Activated naive CD4-positive, alpha-beta T cell treated with anti-CD3 and anti-CD28 coated beads, Interleukin-2, amount 50 U/mL, for 24 hours (primary cell): Measurements from ENCODE around the gene IFT27.

Source experiments
- H3K27ac Mint-ChIP-seq: one replicate; pipeline ENCODE4 v1.8.0; 2021; ENCODE audit warnings: mild to moderate bottlenecking, mixed read lengths
- H3K27me3 Mint-ChIP-seq: one replicate; pipeline ENCODE4 v1.8.0; 2021; ENCODE audit warnings: mixed read lengths
- H3K36me3 Mint-ChIP-seq: one replicate; pipeline ENCODE4 v1.8.0; 2021; ENCODE audit warnings: mixed read lengths
- H3K4me1 Mint-ChIP-seq: one replicate; pipeline ENCODE4 v1.8.0; 2021; ENCODE audit warnings: mixed read lengths
- H3K4me3 Mint-ChIP-seq: one replicate; pipeline ENCODE4 v1.8.0; 2021; ENCODE audit warnings: mild to moderate bottlenecking, mixed read lengths
- H3K9me3 Mint-ChIP-seq: one replicate; pipeline ENCODE4 v1.8.0; 2021; ENCODE audit warnings: mixed read lengths

IFT27 gene

GRCh38 chr22:36730176-36730858, 45.6 kb downstream of the IFT27 start:
- Mint-ChIP-seq H3K36me3 (no peaks in the 10 kb centered on the region), H3K4me1 (no peaks in the 10 kb centered on the region), H3K4me3 (no peak overlapping the region), H3K27me3 (peaks cover 9% of the 10 kb centered on the region), H3K27ac (no peak overlapping the region), H3K9me3 (no peaks in the 10 kb centered on the region)

- peaks cover 9% of the 10 kb centered on the region for H3K27me3 Mint-ChIP-seq
- peak overlapping the region; percentile 56 for H3K27ac Mint-ChIP-seq
- H3K4me1 Mint-ChIP-seq = no peaks in the 10 kb centered on the region
- no peaks in the 10 kb centered on the region for H3K36me3 Mint-ChIP-seq
- no peaks in the 10 kb centered on the region for H3K9me3 Mint-ChIP-seq
- no peak overlapping the region for H3K4me3 Mint-ChIP-seq
Measured at GRCh38 chr22:36729321-36729720, 46.6 kb downstream of the IFT27 start.

- H3K27ac Mint-ChIP-seq = no peak overlapping the region
- no peaks in the 10 kb centered on the region for H3K4me1 Mint-ChIP-seq
- no peak overlapping the region for H3K4me3 Mint-ChIP-seq
- H3K9me3 Mint-ChIP-seq = no peaks in the 10 kb centered on the region
- no peaks in the 10 kb centered on the region for H3K36me3 Mint-ChIP-seq
- peaks cover 11% of the 10 kb centered on the region for H3K27me3 Mint-ChIP-seq
Measured at GRCh38 chr22:36728505-36728904, 47.4 kb downstream of the IFT27 start.

GRCh38 chr22:36727927-36728488, 47.9 kb downstream of the IFT27 start:
- no peaks in the 10 kb centered on the region for H3K9me3 Mint-ChIP-seq
- no peak overlapping the region for H3K27ac Mint-ChIP-seq
- no peaks in the 10 kb centered on the region for H3K4me1 Mint-ChIP-seq
- H3K4me3 Mint-ChIP-seq = no peak overlapping the region
- H3K27me3 Mint-ChIP-seq = peaks cover 10% of the 10 kb centered on the region
- no peaks in the 10 kb centered on the region for H3K36me3 Mint-ChIP-seq

GRCh38 chr22:36727110-36727509, 48.8 kb downstream of the IFT27 start:
- Mint-ChIP-seq H3K27me3 (peaks cover 12% of the 10 kb centered on the region), H3K4me1 (no peaks in the 10 kb centered on the region), H3K4me3 (no peak overlapping the region), H3K9me3 (no peaks in the 10 kb centered on the region), H3K36me3 (no peaks in the 10 kb centered on the region), H3K27ac (no peak overlapping the region)

GRCh38 chr22:36726007-36726380, 49.9 kb downstream of the IFT27 start:
- Mint-ChIP-seq H3K27me3 (peaks cover 17% of the 10 kb centered on the region), H3K9me3 (no peaks in the 10 kb centered on the region), H3K27ac (no peak overlapping the region), H3K4me1 (no peaks in the 10 kb centered on the region), H3K4me3 (no peak overlapping the region), H3K36me3 (no peaks in the 10 kb centered on the region)

- Mint-ChIP-seq H3K4me1 (no peaks in the 10 kb centered on the region), H3K9me3 (no peaks in the 10 kb centered on the region), H3K27ac (no peak overlapping the region), H3K4me3 (no peak overlapping the region), H3K27me3 (peaks cover 21% of the 10 kb centered on the region), H3K36me3 (no peaks in the 10 kb centered on the region)
Measured at GRCh38 chr22:36725366-36726006, 50.4 kb downstream of the IFT27 start.

GRCh38 chr22:36724836-36725235, 51.1 kb downstream of the IFT27 start:
- Mint-ChIP-seq H3K4me3 (no peak overlapping the region), H3K27me3 (peaks cover 21% of the 10 kb centered on the region), H3K4me1 (no peaks in the 10 kb centered on the region), H3K27ac (no peak overlapping the region), H3K36me3 (no peaks in the 10 kb centered on the region), H3K9me3 (no peaks in the 10 kb centered on the region)

- no peak overlapping the region for H3K4me3 Mint-ChIP-seq
- H3K36me3 Mint-ChIP-seq = no peaks in the 10 kb centered on the region
- no peak overlapping the region for H3K27ac Mint-ChIP-seq
- H3K9me3 Mint-ChIP-seq = no peaks in the 10 kb centered on the region
- no peaks in the 10 kb centered on the region for H3K4me1 Mint-ChIP-seq
- peaks cover 21% of the 10 kb centered on the region for H3K27me3 Mint-ChIP-seq
Measured at GRCh38 chr22:36722055-36722454, 53.9 kb downstream of the IFT27 start.

- H3K9me3 Mint-ChIP-seq = no peaks in the 10 kb centered on the region
- H3K36me3 Mint-ChIP-seq = no peaks in the 10 kb centered on the region
Measured at GRCh38 chr22:36715647-36716046, 60.3 kb downstream of the IFT27 start.

GRCh38 chr22:36714110-36714509, 61.8 kb downstream of the IFT27 start:
- peaks cover 5% of the 10 kb centered on the region for H3K27me3 Mint-ChIP-seq
- H3K36me3 Mint-ChIP-seq = no peaks in the 10 kb centered on the region
- H3K27ac Mint-ChIP-seq = no peak overlapping the region
- H3K9me3 Mint-ChIP-seq = no peaks in the 10 kb centered on the region
- H3K4me1 Mint-ChIP-seq = no peaks in the 10 kb centered on the region
- no peak overlapping the region for H3K4me3 Mint-ChIP-seq

More at GRCh38 chr22:36715647-36716046, 60.3 kb downstream of the IFT27 start:
- Mint-ChIP-seq H3K27ac (no peak overlapping the region), H3K4me1 (no peaks in the 10 kb centered on the region), H3K27me3 (peaks cover 4% of the 10 kb centered on the region), H3K4me3 (no peak overlapping the region)

GRCh38 chr22:36713436-36713835, 62.5 kb downstream of the IFT27 start:
- Mint-ChIP-seq H3K27ac (no peak overlapping the region), H3K4me3 (no peak overlapping the region), H3K9me3 (no peaks in the 10 kb centered on the region), H3K27me3 (peaks cover 9% of the 10 kb centered on the region), H3K36me3 (no peaks in the 10 kb centered on the region), H3K4me1 (no peaks in the 10 kb centered on the region)
